KMS-11 (cell line): ENCODE measurements around the gene TMEM120A.

Source experiments
- H2AFZ ChIP-seq: fragments of 200-600 bp; sonication (generic); 2 replicates; pipeline ENCODE4 v1.6.1; 2016; ENCODE audit warnings: antibody characterized with exemption, mixed run types, low read depth
- H3K27ac ChIP-seq: fragments of 200-600 bp; sonication (generic); 2 replicates; pipeline ENCODE4 v1.6.1; 2016; ENCODE audit warnings: mild to moderate bottlenecking, mixed run types
- H3K27me3 ChIP-seq: fragments of 200-600 bp; sonication (generic); 2 replicates; pipeline ENCODE4 v1.6.1; 2017; ENCODE audit warnings: mild to moderate bottlenecking, low read depth, mixed run types, moderate library complexity; ENCODE audit not compliant: insufficient read depth
- H3K36me3 ChIP-seq: fragments of 200-600 bp; sonication (generic); 2 replicates; pipeline ENCODE4 v1.6.1; 2017; ENCODE audit warnings: mild to moderate bottlenecking, mixed run types; ENCODE audit not compliant: insufficient read depth
- H3K4me1 ChIP-seq: fragments of 200-600 bp; sonication (generic); 2 replicates; pipeline ENCODE4 v1.6.1; 2016; ENCODE audit warnings: mild to moderate bottlenecking, low read depth, mixed run types; ENCODE audit not compliant: poor library complexity, severe bottlenecking
- H3K4me2 ChIP-seq: fragments of 200-600 bp; sonication (generic); 2 replicates; pipeline ENCODE4 v1.7.0; 2016; ENCODE audit warnings: mild to moderate bottlenecking, mixed run types
- H3K4me3 ChIP-seq: fragments of 200-600 bp; sonication (generic); IDR thresholded peaks from 2 replicates; pipeline ENCODE4 v1.6.1; 2017; ENCODE audit warnings: low read depth, low read length, mixed read lengths; ENCODE audit not compliant: insufficient read depth
- H3K79me2 ChIP-seq: fragments of 200-600 bp; sonication (generic); 2 replicates; pipeline ENCODE4 v1.6.1; 2016; ENCODE audit warnings: low read depth, mixed run types; ENCODE audit not compliant: insufficient read depth
- H3K9ac ChIP-seq: fragments of 200-600 bp; sonication (generic); 2 replicates; pipeline ENCODE4 v1.6.1; 2016; ENCODE audit warnings: mild to moderate bottlenecking, mixed run types
- H4K20me1 ChIP-seq: fragments of 200-600 bp; sonication (generic); 2 replicates; pipeline ENCODE4 v1.6.1; 2016; ENCODE audit warnings: mild to moderate bottlenecking, mixed run types; ENCODE audit not compliant: insufficient read depth
- CTCF ChIP-seq: fragments of 200-600 bp; sonication (generic); conservative IDR thresholded peaks from 2 replicates; pipeline ENCODE4 v1.6.1; 2017; ENCODE audit warnings: low read depth, mild to moderate bottlenecking, antibody characterized with exemption, low read length, moderate library complexity, mixed read lengths

TMEM120A gene

GRCh38 chr7:75998038-75998437, 3.6 kb upstream of the TMEM120A start:
- Histone ChIP-seq H3K4me3 (no peak overlapping the region), H3K4me1 (peaks cover 4% of the 10 kb centered on the region), H3K27me3 (no peaks in the 10 kb centered on the region), H2AFZ (no peak overlapping the region), H3K79me2 (no peaks in the 10 kb centered on the region), H3K9ac (no peak overlapping the region), H3K36me3 (no peaks in the 10 kb centered on the region), H3K4me2 (no peak overlapping the region), H4K20me1 (no peaks in the 10 kb centered on the region), H3K27ac (no peak overlapping the region)
- no peak for TF ChIP-seq CTCF

- peaks cover 4% of the 10 kb centered on the region for H3K4me1 ChIP-seq
- no peak for TF ChIP-seq CTCF
- no peaks in the 10 kb centered on the region for H3K27me3 ChIP-seq
- H3K79me2 ChIP-seq: no peaks in the 10 kb centered on the region
- H3K27ac ChIP-seq: no peak overlapping the region
- no peak overlapping the region for H3K4me2 ChIP-seq
- H4K20me1 ChIP-seq: no peaks in the 10 kb centered on the region
- H3K36me3 ChIP-seq: no peaks in the 10 kb centered on the region
- H2AFZ ChIP-seq: no peak overlapping the region
- H3K4me3 ChIP-seq: no peak overlapping the region
- no peak overlapping the region for H3K9ac ChIP-seq
Observed at GRCh38 chr7:75996476-75996875, 2.1 kb upstream of the TMEM120A start.

GRCh38 chr7:75995996-75996395, 1.6 kb upstream of the TMEM120A start:
- H3K27me3 ChIP-seq: no peaks in the 10 kb centered on the region
- H3K4me2 ChIP-seq: no peak overlapping the region
- no peaks in the 10 kb centered on the region for H3K79me2 ChIP-seq
- no peak overlapping the region for H2AFZ ChIP-seq
- no peaks in the 10 kb centered on the region for H4K20me1 ChIP-seq
- no peaks in the 10 kb centered on the region for H3K36me3 ChIP-seq
- H3K27ac ChIP-seq: no peak overlapping the region
- H3K9ac ChIP-seq: no peak overlapping the region
- no peak for TF ChIP-seq CTCF
- no peak overlapping the region for H3K4me3 ChIP-seq
- H3K4me1 ChIP-seq: peaks cover 4% of the 10 kb centered on the region

- Histone ChIP-seq H3K27ac (no peak overlapping the region), H4K20me1 (no peaks in the 10 kb centered on the region), H3K79me2 (no peaks in the 10 kb centered on the region), H3K4me1 (peaks cover 4% of the 10 kb centered on the region), H3K36me3 (no peaks in the 10 kb centered on the region), H3K9ac (no peak overlapping the region), H3K27me3 (no peaks in the 10 kb centered on the region), H2AFZ (peak overlapping the region; percentile 62), H3K4me3 (no peak overlapping the region), H3K4me2 (peak overlapping the region; percentile 84)
- no peak for TF ChIP-seq CTCF
Observed at GRCh38 chr7:75995052-75995471, 667 bp upstream of the TMEM120A start.
